ENCODE results near the gene SMAD9. TPM values are rescaled to one million over a fixed set of nuclear protein-coding genes. Genes with fewer than 3 reads are reported as not detected.

Gene SMAD9
- total and polyA plus RNA-seq, 2 of the 13 experiments (the other 11 are each of a cell fraction or from before 2014, with no cell fraction given): 4.2 to 7.7 TPM

DNA sequence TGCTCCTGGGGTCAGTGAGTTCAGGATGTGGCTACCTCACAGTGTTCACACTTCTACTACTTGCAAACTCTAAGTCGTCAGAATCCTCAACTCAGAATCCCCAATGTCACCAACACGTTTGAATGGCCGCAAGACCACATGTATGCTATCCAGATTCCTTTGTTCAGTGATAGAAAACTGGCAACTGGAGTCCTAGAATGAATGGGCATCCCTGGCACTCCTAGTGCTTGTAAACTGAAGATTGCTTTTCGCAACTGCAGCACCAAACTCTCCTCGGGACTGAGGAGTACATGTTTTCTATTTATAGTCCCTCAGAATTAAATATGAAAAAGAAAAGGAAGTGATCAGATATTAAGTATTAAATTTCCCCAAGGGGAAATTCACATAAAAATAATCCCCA, 4.9 kb downstream of the SMAD9 start:
- DNase-seq (ENCODE audit: low spot score) (no peak), ATAC-seq (no peak), FAIRE-seq (no peak)
- no peak for TF ChIP-seq ZNF557 (CRISPR knock-in tag; IDR thresholded peaks at IDR 0.05)
- no peak for TF ChIP-seq ATF7 (IDR thresholded peaks at IDR 0.05)
- no peak for TF ChIP-seq ATF7 (CRISPR knock-in tag; IDR thresholded peaks at IDR 0.05)
- TF ChIP-seq FOXA3 (CRISPR knock-in tag; IDR thresholded peaks at IDR 0.05): no peak
- no peak for TF ChIP-seq ZNF768 (CRISPR knock-in tag; IDR thresholded peaks at IDR 0.05)
- TF ChIP-seq, protein P1, sequence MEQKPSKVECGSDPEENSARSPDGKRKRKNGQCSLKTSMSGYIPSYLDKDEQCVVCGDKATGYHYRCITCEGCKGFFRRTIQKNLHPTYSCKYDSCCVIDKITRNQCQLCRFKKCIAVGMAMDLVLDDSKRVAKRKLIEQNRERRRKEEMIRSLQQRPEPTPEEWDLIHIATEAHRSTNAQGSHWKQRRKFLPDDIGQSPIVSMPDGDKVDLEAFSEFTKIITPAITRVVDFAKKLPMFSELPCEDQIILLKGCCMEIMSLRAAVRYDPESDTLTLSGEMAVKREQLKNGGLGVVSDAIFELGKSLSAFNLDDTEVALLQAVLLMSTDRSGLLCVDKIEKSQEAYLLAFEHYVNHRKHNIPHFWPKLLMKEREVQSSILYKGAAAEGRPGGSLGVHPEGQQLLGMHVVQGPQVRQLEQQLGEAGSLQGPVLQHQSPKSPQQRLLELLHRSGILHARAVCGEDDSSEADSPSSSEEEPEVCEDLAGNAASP (CRISPR knock-in tag; IDR thresholded peaks at IDR 0.05; ENCODE audit: borderline replicate concordance): no peak
- no peak for TF ChIP-seq ZMAT3 (CRISPR knock-in tag; conservative IDR thresholded peaks at IDR 0.05)
- no peak for TF ChIP-seq STAG1 (CRISPR knock-in tag; IDR thresholded peaks at IDR 0.05)
- no peak for TF ChIP-seq NCOA1 (CRISPR knock-in tag; IDR thresholded peaks at IDR 0.05)
- TF ChIP-seq, protein P2, sequence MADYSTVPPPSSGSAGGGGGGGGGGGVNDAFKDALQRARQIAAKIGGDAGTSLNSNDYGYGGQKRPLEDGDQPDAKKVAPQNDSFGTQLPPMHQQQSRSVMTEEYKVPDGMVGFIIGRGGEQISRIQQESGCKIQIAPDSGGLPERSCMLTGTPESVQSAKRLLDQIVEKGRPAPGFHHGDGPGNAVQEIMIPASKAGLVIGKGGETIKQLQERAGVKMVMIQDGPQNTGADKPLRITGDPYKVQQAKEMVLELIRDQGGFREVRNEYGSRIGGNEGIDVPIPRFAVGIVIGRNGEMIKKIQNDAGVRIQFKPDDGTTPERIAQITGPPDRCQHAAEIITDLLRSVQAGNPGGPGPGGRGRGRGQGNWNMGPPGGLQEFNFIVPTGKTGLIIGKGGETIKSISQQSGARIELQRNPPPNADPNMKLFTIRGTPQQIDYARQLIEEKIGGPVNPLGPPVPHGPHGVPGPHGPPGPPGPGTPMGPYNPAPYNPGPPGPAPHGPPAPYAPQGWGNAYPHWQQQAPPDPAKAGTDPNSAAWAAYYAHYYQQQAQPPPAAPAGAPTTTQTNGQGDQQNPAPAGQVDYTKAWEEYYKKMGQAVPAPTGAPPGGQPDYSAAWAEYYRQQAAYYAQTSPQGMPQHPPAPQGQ (CRISPR knock-in tag; IDR thresholded peaks at IDR 0.05; ENCODE audit: borderline replicate concordance): no peak
- no peak for TF ChIP-seq ZNF101 (CRISPR knock-in tag; IDR thresholded peaks at IDR 0.05; ENCODE audit: borderline replicate concordance, low read depth)
- no peak for TF ChIP-seq NCOA5 (CRISPR knock-in tag; IDR thresholded peaks at IDR 0.05)
- TF ChIP-seq, protein P3, sequence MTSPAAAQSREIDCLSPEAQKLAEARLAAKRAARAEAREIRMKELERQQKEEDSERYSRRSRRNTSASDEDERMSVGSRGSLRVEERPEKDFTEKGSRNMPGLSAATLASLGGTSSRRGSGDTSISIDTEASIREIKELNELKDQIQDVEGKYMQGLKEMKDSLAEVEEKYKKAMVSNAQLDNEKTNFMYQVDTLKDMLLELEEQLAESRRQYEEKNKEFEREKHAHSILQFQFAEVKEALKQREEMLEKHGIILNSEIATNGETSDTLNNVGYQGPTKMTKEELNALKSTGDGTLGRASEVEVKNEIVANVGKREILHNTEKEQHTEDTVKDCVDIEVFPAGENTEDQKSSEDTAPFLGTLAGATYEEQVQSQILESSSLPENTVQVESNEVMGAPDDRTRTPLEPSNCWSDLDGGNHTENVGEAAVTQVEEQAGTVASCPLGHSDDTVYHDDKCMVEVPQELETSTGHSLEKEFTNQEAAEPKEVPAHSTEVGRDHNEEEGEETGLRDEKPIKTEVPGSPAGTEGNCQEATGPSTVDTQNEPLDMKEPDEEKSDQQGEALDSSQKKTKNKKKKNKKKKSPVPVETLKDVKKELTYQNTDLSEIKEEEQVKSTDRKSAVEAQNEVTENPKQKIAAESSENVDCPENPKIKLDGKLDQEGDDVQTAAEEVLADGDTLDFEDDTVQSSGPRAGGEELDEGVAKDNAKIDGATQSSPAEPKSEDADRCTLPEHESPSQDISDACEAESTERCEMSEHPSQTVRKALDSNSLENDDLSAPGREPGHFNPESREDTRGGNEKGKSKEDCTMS (CRISPR knock-in tag; conservative IDR thresholded peaks at IDR 0.05): no peak
- TF ChIP-seq ZNF225 (CRISPR knock-in tag; IDR thresholded peaks at IDR 0.05): no peak
- TF ChIP-seq GLI4 (CRISPR knock-in tag; IDR thresholded peaks at IDR 0.05; ENCODE audit: borderline replicate concordance): no peak
- no peak for TF ChIP-seq TBL1XR1 (IDR thresholded peaks at IDR 0.05; ENCODE audit: borderline replicate concordance, low read length, partially characterized antibody)
- no peak for TF ChIP-seq ZFY (CRISPR knock-in tag; IDR thresholded peaks at IDR 0.05)
- TF ChIP-seq, protein P4, sequence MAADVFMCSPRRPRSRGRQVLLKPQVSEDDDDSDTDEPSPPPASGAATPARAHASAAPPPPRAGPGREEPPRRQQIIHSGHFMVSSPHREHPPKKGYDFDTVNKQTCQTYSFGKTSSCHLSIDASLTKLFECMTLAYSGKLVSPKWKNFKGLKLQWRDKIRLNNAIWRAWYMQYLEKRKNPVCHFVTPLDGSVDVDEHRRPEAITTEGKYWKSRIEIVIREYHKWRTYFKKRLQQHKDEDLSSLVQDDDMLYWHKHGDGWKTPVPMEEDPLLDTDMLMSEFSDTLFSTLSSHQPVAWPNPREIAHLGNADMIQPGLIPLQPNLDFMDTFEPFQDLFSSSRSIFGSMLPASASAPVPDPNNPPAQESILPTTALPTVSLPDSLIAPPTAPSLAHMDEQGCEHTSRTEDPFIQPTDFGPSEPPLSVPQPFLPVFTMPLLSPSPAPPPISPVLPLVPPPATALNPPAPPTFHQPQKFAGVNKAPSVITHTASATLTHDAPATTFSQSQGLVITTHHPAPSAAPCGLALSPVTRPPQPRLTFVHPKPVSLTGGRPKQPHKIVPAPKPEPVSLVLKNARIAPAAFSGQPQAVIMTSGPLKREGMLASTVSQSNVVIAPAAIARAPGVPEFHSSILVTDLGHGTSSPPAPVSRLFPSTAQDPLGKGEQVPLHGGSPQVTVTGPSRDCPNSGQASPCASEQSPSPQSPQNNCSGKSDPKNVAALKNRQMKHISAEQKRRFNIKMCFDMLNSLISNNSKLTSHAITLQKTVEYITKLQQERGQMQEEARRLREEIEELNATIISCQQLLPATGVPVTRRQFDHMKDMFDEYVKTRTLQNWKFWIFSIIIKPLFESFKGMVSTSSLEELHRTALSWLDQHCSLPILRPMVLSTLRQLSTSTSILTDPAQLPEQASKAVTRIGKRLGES (CRISPR knock-in tag; IDR thresholded peaks at IDR 0.05; ENCODE audit: borderline replicate concordance): no peak
- Histone ChIP-seq H3K9ac (ENCODE audit: insufficient read depth, low read depth, low read length) (no peak overlapping the region), H3K4me1 (ENCODE audit: insufficient read depth, low read length) (peaks cover 53% of the 10 kb centered on the region), H2AFZ (ENCODE audit: low read length) (no peak overlapping the region), H3K4me3 (replicated peaks in 1 of 3; ENCODE audit: insufficient read depth in 1 of 3, low read depth in 2 of 3, low read length in 3 of 3) (no peak overlapping the region), H3K27me3 (ENCODE audit: control insufficient read depth in 1 of 2, insufficient read depth in 2 of 2, low read length in 2 of 2) (no peaks in the 10 kb centered on the region), H3K79me2 (ENCODE audit: insufficient read depth, low read length) (peaks cover 63% of the 10 kb centered on the region), H3K4me2 (ENCODE audit: low read depth, low read length) (no peak overlapping the region), H3K9me3 (ENCODE audit: low read length) (no peaks in the 10 kb centered on the region), H3K27ac (ENCODE audit: extremely low read length, insufficient read depth, low read length) (no peak overlapping the region), H4K20me1 (ENCODE audit: insufficient read depth, low read length) (no peaks in the 10 kb centered on the region), H3K36me3 (replicated peaks in 1 of 2; ENCODE audit: control insufficient read depth in 1 of 2, insufficient read depth in 2 of 2, low read length in 2 of 2) (no peaks in the 10 kb centered on the region)
- POLR2A ChIA-PET: no interaction called here
- WGBS (ENCODE audit: low lambda C conversion rate): 90% methylated on average over 5 of the region's 5 CpGs
- BruUV-seq (replicated peaks): no TSS peak
- CTCF ChIA-PET (ENCODE audit: low intra/inter-chr PET ratio, low total read pairs): no interaction called here
- in situ Hi-C loops (cut with HindIII; ENCODE audit: extremely low pct_ligation_motif_present, low pct_unique_long_range_greater_than_20kb): no loop called here
- intact Hi-C loops (cut with micrococcal nuclease; ENCODE audit: unreplicated experiment): no loop called here

Measured in HepG2 (cell line).